Ovary (tissue), 9 donors: ENCODE results near the gene MMP20. TPM values are rescaled to one million over a fixed set of nuclear protein-coding genes. Genes with fewer than 3 reads are reported as not detected.

Experiments
- DNase-seq, 5 donors: peaks; one replicate each; pipeline ENCODE4 v3.0.0-alpha.2; 2019 to 2020
- H3K27ac ChIP-seq, 2 donors: fragments of 200-600 bp; one replicate each; pipeline versions ENCODE4 v1.5.1 to v1.8.0; 2019 to 2022
- H3K27me3 ChIP-seq: fragments of 200-600 bp; one replicate; pipeline ENCODE4 v1.8.0; 2022
- H3K36me3 ChIP-seq: fragments of 200-600 bp; sonication (generic); one replicate; pipeline ENCODE4 v1.5.1; 2019
- H3K4me1 ChIP-seq: one replicate; pipeline ENCODE4 v1.8.1; 2013; ENCODE audit warnings: mild to moderate bottlenecking, moderate library complexity; ENCODE audit not compliant: insufficient read depth
- H3K4me3 ChIP-seq: fragments of 200-600 bp; sonication (generic); one replicate; pipeline ENCODE4 v1.5.1; 2017
- H3K9me3 ChIP-seq, 2 donors: fragments of 200-600 bp in 1 of 2; sonication (generic) in 1 of 2; one replicate each; pipeline versions ENCODE4 v1.5.1 to v1.8.1; 2013 to 2019; ENCODE audit warnings: mild to moderate bottlenecking in 1 of 2, moderate library complexity in 1 of 2
- CTCF ChIP-seq, 3 donors: fragments of 450-650 bp in 2 of 3; fragments of 200-600 bp in 1 of 3; IDR thresholded peaks; one replicate each; pipeline versions ENCODE4 v1.5.1 to v1.8.0; 2016 to 2022; ENCODE audit warnings: antibody characterized with exemption in 3 of 3, mild to moderate bottlenecking in 1 of 3
- EP300 ChIP-seq: sonication (generic); formaldehyde crosslinking; IDR thresholded peaks from one replicate; pipeline ENCODE4 v1.6.1; 2017; ENCODE audit warnings: antibody characterized with exemption
- POLR2A ChIP-seq: fragments of 450-650 bp; IDR thresholded peaks from one replicate; pipeline ENCODE4 v1.6.1; 2017; ENCODE audit warnings: antibody characterized with exemption, mild to moderate bottlenecking, moderate library complexity
- WGBS, 3 donors: extraction: QIAGEN DNeasy Blood & Tissue Kit in 1 of 3; methylation state at CpG; one replicate each; pipeline versions ENCODE4 v1.1.5 to v1.1.7; 2013 to 2017; 5-methylcytosine and 5-hydroxymethylcytosine counted together
- intact Hi-C, 4 donors: fragments of 100-400 bp; cut with DNase I; formaldehyde crosslinking; loops; one replicate each; pipeline versions ENCODE4 v1.11.0 to v1.15.1; 2022 to 2023
- polyA plus RNA-seq, 2 donors: library from polyadenylated mRNA; stranded (reverse); fragments of 200-250 nt in 1 of 2; fragments of 350-450 nt in 1 of 2; fragmentation: Illumina TruSeq in 1 of 2; extraction: RNeasy Lipid Tissue Mini Kit (QIAGEN cat#74804) in 1 of 2; gene quantifications; one replicate each; pipeline ENCODE4 v1.2.3, GENCODE V29; 2013 to 2014
- total RNA-seq, 7 donors: library from RNA; depleted of rRNA in 2 of 7; stranded (reverse); fragments of >200 nt in 2 of 7; fragmentation: NEBNext Ultra II Directional in 3 of 7; extraction: Animal tissue kit (Norgen Biotek cat#: 25700) in 3 of 7; gene quantifications; one replicate each; pipeline versions ENCODE4 v1.1.0 to v1.2.4, GENCODE V29; 2016 to 2023
- donor health status: DM: no; HTN: no; CAD: no; lungs with moderate emphysema.
- donor health status: DM: no; HTN: no; CAD: no.
- donor health status: Bipolar disorder and iron deficiency.
- donor health status: DM: yes; HTN: yes; CAD: no.
- donor health status: DM: no; HTN: no; CAD: no.
- donor health status: DM: yes; HTN: yes; CAD: no.

Gene MMP20
- total and polyA plus RNA-seq, 9 donors = not detected

- intact Hi-C loops = no loop called here
Measured at GRCh38 chr11:102582140-102582539, 43.0 kb downstream of the MMP20 start.

GRCh38 chr11:102581066-102581465, 44.1 kb downstream of the MMP20 start:
- 78 to 90% (median 82%) methylated on average over 4 of the region's 4 CpGs for WGBS, 3 donors
- intact Hi-C loops = no loop called here
- H3K4me3 ChIP-seq = no peak overlapping the region
- H3K9me3 ChIP-seq = no peaks in the 10 kb centered on the region
- TF ChIP-seq POLR2A (no peak), EP300 (no peak), CTCF (IDR thresholded peaks at IDR 0.05) (no peak)
- no peaks in the 10 kb centered on the region for H3K4me1 ChIP-seq
- no peak for DNase-seq
- H3K27ac ChIP-seq = no peak overlapping the region
- H3K36me3 ChIP-seq = no peaks in the 10 kb centered on the region
- no peaks in the 10 kb centered on the region for H3K27me3 ChIP-seq

More at GRCh38 chr11:102582140-102582539, 43.0 kb downstream of the MMP20 start:
- H3K27ac ChIP-seq = no peak overlapping the region
- DNase-seq = no peak
- WGBS, 3 donors = 76 to 85% (median 78%) methylated on average over 1 of the region's 1 CpG
- no peaks in the 10 kb centered on the region for H3K27me3 ChIP-seq
- TF ChIP-seq POLR2A = no peak
- TF ChIP-seq CTCF (IDR thresholded peaks at IDR 0.05) = no peak
- TF ChIP-seq EP300 = no peak
- no peaks in the 10 kb centered on the region for H3K36me3 ChIP-seq
- no peaks in the 10 kb centered on the region for H3K4me1 ChIP-seq
- no peaks in the 10 kb centered on the region for H3K9me3 ChIP-seq
- H3K4me3 ChIP-seq = no peak overlapping the region

- WGBS, 3 donors = 69 to 72% (median 70%) methylated on average over 3 of the region's 3 CpGs
Measured at GRCh38 chr11:102580185-102580951, 44.8 kb downstream of the MMP20 start.

GRCh38 chr11:102577723-102578122, 47.4 kb downstream of the MMP20 start:
- no peaks in the 10 kb centered on the region for H3K9me3 ChIP-seq
- WGBS, 3 donors = 84 to 87% (median 86%) methylated on average over 2 of the region's 2 CpGs
- intact Hi-C loops = no loop called here
- no peak overlapping the region for H3K4me3 ChIP-seq
- H3K4me1 ChIP-seq = no peaks in the 10 kb centered on the region
- H3K27me3 ChIP-seq = no peaks in the 10 kb centered on the region
- no peaks in the 10 kb centered on the region for H3K36me3 ChIP-seq
- TF ChIP-seq CTCF (IDR thresholded peaks at IDR 0.05) (no peak), EP300 (no peak), POLR2A (no peak)
- no peak for DNase-seq
- no peak overlapping the region for H3K27ac ChIP-seq

More at GRCh38 chr11:102580185-102580951, 44.8 kb downstream of the MMP20 start:
- Histone ChIP-seq H3K36me3 (no peaks in the 10 kb centered on the region), H3K9me3 (no peaks in the 10 kb centered on the region), H3K27ac (no peak overlapping the region), H3K27me3 (no peaks in the 10 kb centered on the region), H3K4me3 (no peak overlapping the region), H3K4me1 (no peaks in the 10 kb centered on the region)
- TF ChIP-seq POLR2A (no peak), CTCF (IDR thresholded peaks at IDR 0.05) (no peak), EP300 (no peak)
- no peak for DNase-seq
- intact Hi-C loops = no loop called here
